SK-N-SH (cell line): Measurements from ENCODE around the gene RAP1B.

Experiments used
- EP300 ChIP-seq, 2 experiments: IDR thresholded peaks; 2 replicates each; pipeline versions ENCODE4 v1.4.0 to v1.6.1; 2012; ENCODE audit warnings: borderline replicate concordance in 1 of 2, low read depth in 1 of 2, low read length in 1 of 2
- FOXM1 ChIP-seq: IDR thresholded peaks from 2 replicates; pipeline ENCODE4 v1.4.0; 2012; ENCODE audit warnings: low read depth, mild to moderate bottlenecking
- MAX ChIP-seq: IDR thresholded peaks from 2 replicates; pipeline ENCODE4 v1.4.0; 2012; ENCODE audit warnings: low read depth
- TAF1 ChIP-seq: IDR thresholded peaks from 2 replicates; pipeline ENCODE4 v1.6.1; 2012; ENCODE audit warnings: low read depth, mild to moderate bottlenecking, low read length, moderate library complexity, borderline replicate concordance
- TEAD4 ChIP-seq: IDR thresholded peaks from 2 replicates; pipeline ENCODE4 v1.4.0; 2012; ENCODE audit warnings: mild to moderate bottlenecking, borderline replicate concordance; ENCODE audit not compliant: insufficient read depth
- TF ChIP-seq, protein P1 (sequence below): fragments of 200-600 bp; sonication (generic); IDR thresholded peaks from 2 replicates; pipeline ENCODE4 v1.6.1; 2017; ENCODE audit warnings: antibody characterized with exemption, mild to moderate bottlenecking, moderate library complexity
- TF ChIP-seq, protein P2 (sequence below): IDR thresholded peaks from 2 replicates; pipeline ENCODE4 v1.4.0; 2012; ENCODE audit warnings: low read depth, borderline replicate concordance

- TF ChIP-seq TAF1 (no peak), MAX (no peak), EP300 (IDR thresholded peaks at IDR 0.05; ENCODE audit: borderline replicate concordance in 1 of 2, low read depth in 1 of 2, low read length in 1 of 2) (no peak), TEAD4 (no peak), FOXM1 (no peak)
- TF ChIP-seq, protein P1, sequence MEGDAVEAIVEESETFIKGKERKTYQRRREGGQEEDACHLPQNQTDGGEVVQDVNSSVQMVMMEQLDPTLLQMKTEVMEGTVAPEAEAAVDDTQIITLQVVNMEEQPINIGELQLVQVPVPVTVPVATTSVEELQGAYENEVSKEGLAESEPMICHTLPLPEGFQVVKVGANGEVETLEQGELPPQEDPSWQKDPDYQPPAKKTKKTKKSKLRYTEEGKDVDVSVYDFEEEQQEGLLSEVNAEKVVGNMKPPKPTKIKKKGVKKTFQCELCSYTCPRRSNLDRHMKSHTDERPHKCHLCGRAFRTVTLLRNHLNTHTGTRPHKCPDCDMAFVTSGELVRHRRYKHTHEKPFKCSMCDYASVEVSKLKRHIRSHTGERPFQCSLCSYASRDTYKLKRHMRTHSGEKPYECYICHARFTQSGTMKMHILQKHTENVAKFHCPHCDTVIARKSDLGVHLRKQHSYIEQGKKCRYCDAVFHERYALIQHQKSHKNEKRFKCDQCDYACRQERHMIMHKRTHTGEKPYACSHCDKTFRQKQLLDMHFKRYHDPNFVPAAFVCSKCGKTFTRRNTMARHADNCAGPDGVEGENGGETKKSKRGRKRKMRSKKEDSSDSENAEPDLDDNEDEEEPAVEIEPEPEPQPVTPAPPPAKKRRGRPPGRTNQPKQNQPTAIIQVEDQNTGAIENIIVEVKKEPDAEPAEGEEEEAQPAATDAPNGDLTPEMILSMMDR, result no peak
- TF ChIP-seq, protein P2, sequence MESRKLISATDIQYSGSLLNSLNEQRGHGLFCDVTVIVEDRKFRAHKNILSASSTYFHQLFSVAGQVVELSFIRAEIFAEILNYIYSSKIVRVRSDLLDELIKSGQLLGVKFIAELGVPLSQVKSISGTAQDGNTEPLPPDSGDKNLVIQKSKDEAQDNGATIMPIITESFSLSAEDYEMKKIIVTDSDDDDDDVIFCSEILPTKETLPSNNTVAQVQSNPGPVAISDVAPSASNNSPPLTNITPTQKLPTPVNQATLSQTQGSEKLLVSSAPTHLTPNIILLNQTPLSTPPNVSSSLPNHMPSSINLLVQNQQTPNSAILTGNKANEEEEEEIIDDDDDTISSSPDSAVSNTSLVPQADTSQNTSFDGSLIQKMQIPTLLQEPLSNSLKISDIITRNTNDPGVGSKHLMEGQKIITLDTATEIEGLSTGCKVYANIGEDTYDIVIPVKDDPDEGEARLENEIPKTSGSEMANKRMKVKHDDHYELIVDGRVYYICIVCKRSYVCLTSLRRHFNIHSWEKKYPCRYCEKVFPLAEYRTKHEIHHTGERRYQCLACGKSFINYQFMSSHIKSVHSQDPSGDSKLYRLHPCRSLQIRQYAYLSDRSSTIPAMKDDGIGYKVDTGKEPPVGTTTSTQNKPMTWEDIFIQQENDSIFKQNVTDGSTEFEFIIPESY, result no peak
These were observed 19.4 kb downstream of the RAP1B start for GRCh38 chr12:68630050-68630449.
